Liver (tissue), 9 donors: ENCODE measurements around the gene RGMA. TPM values are rescaled to one million over a fixed set of nuclear protein-coding genes. Genes with fewer than 3 reads are reported as not detected.
A peak's percentile ranks its signal among the peaks of the same experiment; 100 is the strongest.

Source experiments
- DNase-seq: peaks from one replicate; pipeline ENCODE4 v3.0.0-alpha.2; 2017; ENCODE audit warnings: low spot score
- H3K27ac ChIP-seq, 2 donors: one replicate each; pipeline ENCODE4 v1.7.0; 2013; ENCODE audit warnings: inconsistent platforms in 2 of 2, low read length in 2 of 2, control low read depth in 1 of 2, low read depth in 1 of 2, mild to moderate bottlenecking in 1 of 2
- H3K27me3 ChIP-seq, 4 donors: one replicate each; pipeline versions ENCODE4 v1.6.1 to v1.7.0; 2013; ENCODE audit warnings: low read length in 3 of 4, inconsistent platforms in 1 of 4, mild to moderate bottlenecking in 1 of 4, moderate library complexity in 1 of 4; ENCODE audit not compliant: control insufficient read depth in 4 of 4, insufficient read depth in 4 of 4
- H3K36me3 ChIP-seq, 4 donors: one replicate each; pipeline versions ENCODE4 v1.6.1 to v1.7.0; 2013; ENCODE audit warnings: low read length in 3 of 4, mild to moderate bottlenecking in 3 of 4, low read depth in 1 of 4, moderate library complexity in 1 of 4; ENCODE audit not compliant: control insufficient read depth in 4 of 4, insufficient read depth in 3 of 4
- H3K4me1 ChIP-seq, 4 donors: one replicate each; pipeline versions ENCODE4 v1.6.1 to v1.7.0; 2013; ENCODE audit warnings: low read length in 3 of 4, mild to moderate bottlenecking in 3 of 4, moderate library complexity in 1 of 4; ENCODE audit not compliant: control insufficient read depth in 4 of 4, insufficient read depth in 4 of 4
- H3K4me3 ChIP-seq, 3 donors: one replicate each; pipeline versions ENCODE4 v1.6.1 to v1.7.0; 2013; ENCODE audit warnings: low read length in 3 of 3, control low read depth in 1 of 3, low read depth in 1 of 3, mild to moderate bottlenecking in 1 of 3
- H3K9ac ChIP-seq, 2 donors: one replicate each; pipeline ENCODE4 v1.7.0; 2013; ENCODE audit warnings: low read length in 2 of 2, mild to moderate bottlenecking in 2 of 2, moderate library complexity in 2 of 2, control low read depth in 1 of 2, low read depth in 1 of 2
- H3K9me3 ChIP-seq, 4 donors: one replicate each; pipeline versions ENCODE4 v1.6.1 to v1.7.0; 2013; ENCODE audit warnings: low read length in 3 of 4; ENCODE audit not compliant: control insufficient read depth in 4 of 4
- EGR1 ChIP-seq, 2 donors: IDR thresholded peaks; 2 replicates each; pipeline ENCODE4 v1.6.1; 2016 to 2018; ENCODE audit warnings: antibody characterized with exemption in 2 of 2, low read depth in 2 of 2
- FOXA1 ChIP-seq: IDR thresholded peaks from 2 replicates; pipeline ENCODE4 v1.6.1; 2016; ENCODE audit warnings: antibody characterized with exemption
- GABPA ChIP-seq, 2 donors: IDR thresholded peaks in 1 of 2; conservative IDR thresholded peaks in 1 of 2; 2 replicates each; pipeline ENCODE4 v1.6.1; 2016; ENCODE audit warnings: antibody characterized with exemption in 2 of 2, mild to moderate bottlenecking in 1 of 2, moderate library complexity in 1 of 2
- HNF4A ChIP-seq, 2 donors: conservative IDR thresholded peaks; 2 replicates each; pipeline ENCODE4 v1.6.1; 2016; ENCODE audit warnings: antibody characterized with exemption in 2 of 2, mild to moderate bottlenecking in 2 of 2
- HNF4G ChIP-seq: IDR thresholded peaks from 2 replicates; pipeline ENCODE4 v1.6.1; 2016; ENCODE audit warnings: antibody characterized with exemption
- JUND ChIP-seq, 2 donors: IDR thresholded peaks; 2 replicates each; pipeline ENCODE4 v1.6.1; 2016; ENCODE audit warnings: antibody characterized with exemption in 2 of 2
- MAX ChIP-seq: IDR thresholded peaks from 2 replicates; pipeline ENCODE4 v1.6.1; 2016; ENCODE audit warnings: antibody characterized with exemption
- NR2F2 ChIP-seq: IDR thresholded peaks from 2 replicates; pipeline ENCODE4 v1.6.1; 2016; ENCODE audit warnings: antibody characterized with exemption
- REST ChIP-seq: IDR thresholded peaks from 2 replicates; pipeline ENCODE4 v1.6.1; 2016; ENCODE audit warnings: antibody characterized with exemption, mild to moderate bottlenecking
- SP1 ChIP-seq: IDR thresholded peaks from 2 replicates; pipeline ENCODE4 v1.6.1; 2018; ENCODE audit warnings: antibody characterized with exemption, mild to moderate bottlenecking
- ZBTB33 ChIP-seq: IDR thresholded peaks from 2 replicates; pipeline ENCODE4 v1.6.1; 2016; ENCODE audit warnings: antibody characterized with exemption
- WGBS: extraction: QIAGEN DNeasy Blood & Tissue Kit; methylation state at CpG from one replicate; pipeline ENCODE4 v1.1.7; 2013; 5-methylcytosine and 5-hydroxymethylcytosine counted together
- polyA plus RNA-seq, 2 donors: library from polyadenylated mRNA; stranded (reverse) in 1 of 2; unstranded in 1 of 2; fragments of 200-250 nt in 1 of 2; fragments of >200 nt in 1 of 2; fragmentation: Nextera tagmentation in 1 of 2; extraction: Ambion mirVana in 1 of 2; gene quantifications; one replicate each; pipeline versions ENCODE4 v1.2.1 to v1.2.3, GENCODE V29; 2013 to 2015
- total RNA-seq, 2 donors: library from RNA; depleted of rRNA; stranded (reverse); fragments of >200 nt; gene quantifications; one replicate each; pipeline ENCODE4 v1.2.3, GENCODE V29; 2014
- TF ChIP-seq, protein P1 (sequence below): fragments of 150-350 bp; IDR thresholded peaks from 2 replicates; pipeline ENCODE4 v1.5.1; 2017; ENCODE audit warnings: improper control_type of control experiment, low read depth, low read length; ENCODE audit not compliant: missing input control
- donor health status: healthy.
- donor health status: healthy.
- donor health status: healthy.
- donor health status: healthy.
- donor health status: healthy.

Gene RGMA
- total and polyA plus RNA-seq, 4 donors = 0.15 to 0.33 (median 0.18) TPM; not detected in 1

- Histone ChIP-seq H3K36me3 (no peaks in the 10 kb centered on the region), H3K27me3 (peaks cover 2 to 24% (median 15%) of the 10 kb centered on the region in 4 donors), H3K9ac (no peak overlapping the region), H3K4me1 (peaks cover 8 to 19% (median 9%) of the 10 kb centered on the region in 4 donors), H3K27ac (no peak overlapping the region), H3K4me3 (peak overlapping the region in 2 of 3 donors; percentile 8 to 30), H3K9me3 (no peaks in the 10 kb centered on the region)
- DNase-seq = no peak
- 2% methylated on average over 10 of the region's 10 CpGs for WGBS
- TF ChIP-seq, protein P1, sequence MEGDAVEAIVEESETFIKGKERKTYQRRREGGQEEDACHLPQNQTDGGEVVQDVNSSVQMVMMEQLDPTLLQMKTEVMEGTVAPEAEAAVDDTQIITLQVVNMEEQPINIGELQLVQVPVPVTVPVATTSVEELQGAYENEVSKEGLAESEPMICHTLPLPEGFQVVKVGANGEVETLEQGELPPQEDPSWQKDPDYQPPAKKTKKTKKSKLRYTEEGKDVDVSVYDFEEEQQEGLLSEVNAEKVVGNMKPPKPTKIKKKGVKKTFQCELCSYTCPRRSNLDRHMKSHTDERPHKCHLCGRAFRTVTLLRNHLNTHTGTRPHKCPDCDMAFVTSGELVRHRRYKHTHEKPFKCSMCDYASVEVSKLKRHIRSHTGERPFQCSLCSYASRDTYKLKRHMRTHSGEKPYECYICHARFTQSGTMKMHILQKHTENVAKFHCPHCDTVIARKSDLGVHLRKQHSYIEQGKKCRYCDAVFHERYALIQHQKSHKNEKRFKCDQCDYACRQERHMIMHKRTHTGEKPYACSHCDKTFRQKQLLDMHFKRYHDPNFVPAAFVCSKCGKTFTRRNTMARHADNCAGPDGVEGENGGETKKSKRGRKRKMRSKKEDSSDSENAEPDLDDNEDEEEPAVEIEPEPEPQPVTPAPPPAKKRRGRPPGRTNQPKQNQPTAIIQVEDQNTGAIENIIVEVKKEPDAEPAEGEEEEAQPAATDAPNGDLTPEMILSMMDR = no peak
- TF ChIP-seq HNF4A (conservative IDR thresholded peaks at IDR 0.05) = no peak
- no peak for TF ChIP-seq HNF4G
- no peak for TF ChIP-seq GABPA (IDR thresholded peaks at IDR 0.05 in 1 of 2, conservative IDR thresholded peaks at IDR 0.05 in 1 of 2)
- no peak for TF ChIP-seq FOXA1
These were observed 17.0 kb downstream of the RGMA start for GRCh38 chr15:93072011-93072410.

DNA sequence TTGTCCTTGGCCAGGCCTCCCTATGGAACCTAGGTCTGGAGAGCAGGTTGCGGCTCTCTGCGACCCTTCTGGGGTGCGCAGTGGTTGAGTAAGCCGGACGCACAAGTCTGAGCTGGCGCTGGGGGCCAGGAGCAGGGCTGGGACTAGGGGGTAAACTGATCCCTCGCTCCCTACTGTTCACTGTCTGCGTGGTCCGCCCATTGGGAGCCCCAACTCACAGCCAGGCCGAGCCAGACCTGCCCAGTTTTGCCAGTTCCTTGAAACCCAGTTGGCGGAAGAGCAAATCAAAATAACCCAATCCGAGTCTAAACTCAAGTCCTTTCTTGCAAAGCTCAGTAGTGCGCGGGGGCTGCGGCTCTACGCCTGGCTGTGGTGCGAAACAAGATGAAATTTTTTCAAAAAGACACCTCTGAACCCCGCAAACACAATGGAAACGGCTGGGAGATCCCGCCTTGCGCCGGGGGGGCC, 17.5 kb downstream of the RGMA start:
- Histone ChIP-seq H3K4me3 (peak overlapping the region in 1 of 3 donors; percentile 30), H3K27ac (no peak overlapping the region), H3K36me3 (no peaks in the 10 kb centered on the region), H3K9ac (no peak overlapping the region), H3K27me3 (peaks cover 2 to 20% (median 14%) of the 10 kb centered on the region in 4 donors), H3K4me1 (peaks cover 8 to 19% (median 9%) of the 10 kb centered on the region in 4 donors), H3K9me3 (no peaks in the 10 kb centered on the region)
- 22% methylated on average over 22 of the region's 22 CpGs for WGBS
- no peak for DNase-seq
- TF ChIP-seq REST (no peak), GABPA (IDR thresholded peaks at IDR 0.05 in 1 of 2, conservative IDR thresholded peaks at IDR 0.05 in 1 of 2) (no peak), HNF4A (conservative IDR thresholded peaks at IDR 0.05) (no peak), MAX (no peak), NR2F2 (no peak), SP1 (no peak)

DNA sequence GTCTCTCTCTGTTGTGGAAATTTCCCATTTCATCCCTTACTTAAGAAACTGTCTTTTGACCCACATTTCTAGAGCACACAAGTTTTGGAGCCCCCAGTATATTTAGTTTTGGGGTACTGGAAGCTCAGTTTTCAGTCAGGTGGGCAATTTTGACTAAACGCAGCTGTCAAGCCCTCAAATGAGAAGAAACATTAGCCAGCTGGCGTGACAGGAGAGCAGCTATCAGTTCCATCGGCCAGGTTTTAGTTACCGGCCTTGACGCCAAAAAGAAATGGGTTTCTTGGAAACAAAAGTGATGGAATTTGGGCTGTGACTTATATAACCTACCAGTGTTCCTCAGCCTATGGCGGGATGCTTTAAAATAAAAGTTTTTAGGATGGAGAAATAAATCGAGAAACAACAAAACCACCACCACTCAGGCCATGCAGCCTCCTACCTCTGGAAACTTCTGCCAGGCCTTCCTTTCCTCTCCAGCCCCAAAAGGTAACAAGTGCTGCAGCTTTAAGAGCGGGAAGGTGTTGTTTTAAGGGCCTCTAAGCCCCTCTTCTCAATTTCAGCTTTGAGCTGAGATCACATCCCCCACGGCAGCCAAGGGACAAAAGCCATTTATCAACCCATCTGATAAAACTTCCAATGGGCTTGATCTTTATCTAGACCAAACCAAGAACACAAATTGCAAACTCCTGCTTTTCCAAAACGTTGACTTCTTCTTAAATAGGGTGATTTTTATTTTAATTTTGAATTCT, 18.3 kb downstream of the RGMA start:
- DNase-seq = no peak
- no peak overlapping the region for H3K9ac ChIP-seq
- H3K27ac ChIP-seq = no peak overlapping the region
- peaks cover 2 to 19% (median 14%) of the 10 kb centered on the region in 4 donors for H3K27me3 ChIP-seq
- WGBS = 60% methylated on average over 10 of the region's 10 CpGs
- no peak overlapping the region for H3K4me3 ChIP-seq
- no peaks in the 10 kb centered on the region for H3K36me3 ChIP-seq
- H3K9me3 ChIP-seq = no peaks in the 10 kb centered on the region
- peaks cover 8 to 19% (median 9%) of the 10 kb centered on the region in 4 donors for H3K4me1 ChIP-seq
- TF ChIP-seq EGR1 (IDR thresholded peaks at IDR 0.05; ENCODE audit: low read depth in 2 of 2) = no peak
- TF ChIP-seq REST = no peak
- no peak for TF ChIP-seq HNF4G
- TF ChIP-seq ZBTB33 = no peak
- no peak for TF ChIP-seq MAX
- no peak for TF ChIP-seq JUND (IDR thresholded peaks at IDR 0.05)
